Endothelial cell of umbilical vein (primary cell): ENCODE measurements around the gene DHTKD1. TPM values are rescaled to one million over a fixed set of nuclear protein-coding genes. Genes with fewer than 3 reads are reported as not detected.

Experiments
- BruUV-seq: library from RNA; stranded (reverse); fragments of 400-500 nt; replicated peaks from 2 replicates; lab custom pipeline; 2021; lab: Mats Ljungman, UMichigan
- CTCF ChIA-PET: fragments of 300-600, 350-600 bp; sonication (Branson Sonifier 250); formaldehyde crosslinking; loops from one replicate; lab custom pipeline; 2021; ENCODE audit warnings: antibody characterized with exemption, inconsistent platforms; lab: Charles Lee
- POLR2A ChIA-PET: fragments of 300-600, 350-600 bp; sonication (Branson Sonifier 250); formaldehyde crosslinking; loops from one replicate; lab custom pipeline; 2021; ENCODE audit warnings: antibody characterized with exemption, inconsistent platforms; lab: Charles Lee
- DNase-seq: peaks from one replicate; pipeline ENCODE4 v3.0.0-alpha.2; 2011; ENCODE audit warnings: low read depth, low spot score
- FAIRE-seq: peaks from 2 replicates; lab custom pipeline; 2011; peaks lifted over from hg19 to GRCh38; lab: Jason Lieb, UNC
- H2AFZ ChIP-seq: 2 replicates; pipeline ENCODE4 v1.6.0; 2012; ENCODE audit warnings: low read depth, low read length, control low read depth, inconsistent platforms
- H3K27ac ChIP-seq: 2 replicates; pipeline ENCODE4 v1.5.1; 2011; ENCODE audit warnings: low read depth, mild to moderate bottlenecking, control low read depth, low read length, moderate library complexity; ENCODE audit not compliant: insufficient read depth
- H3K27me3 ChIP-seq, 2 experiments: 2 replicates each; pipeline versions ENCODE4 v1.6.0 to v1.6.1; 2011; ENCODE audit warnings: low read length in 2 of 2, mixed read lengths in 1 of 2; ENCODE audit not compliant: control insufficient read depth in 2 of 2, insufficient read depth in 2 of 2
- H3K36me3 ChIP-seq, 2 experiments: 2 replicates in 1 of 2; 3 replicates in 1 of 2; pipeline ENCODE4 v1.5.1; 2011; ENCODE audit warnings: low read length in 2 of 2, mild to moderate bottlenecking in 1 of 2, moderate library complexity in 1 of 2; ENCODE audit not compliant: control insufficient read depth in 2 of 2, insufficient read depth in 2 of 2; ENCODE audit errors: extremely low read depth in 1 of 2
- H3K4me1 ChIP-seq: 3 replicates; pipeline ENCODE4 v1.5.1; 2011; ENCODE audit warnings: mild to moderate bottlenecking, low read length; ENCODE audit not compliant: control insufficient read depth, insufficient read depth; ENCODE audit errors: extremely low read depth
- H3K4me2 ChIP-seq: 2 replicates; pipeline ENCODE4 v1.6.1; 2011; ENCODE audit warnings: low read length, control low read depth, mixed read lengths; ENCODE audit not compliant: insufficient read depth
- H3K4me3 ChIP-seq, 3 experiments: fragments of 200-600 bp in 1 of 3; sonication (generic), shearing (Covaris generic) in 1 of 3; replicated peaks in 1 of 3; 2 replicates each; pipeline ENCODE4 v1.5.1; 2011 to 2016; ENCODE audit warnings: control low read depth in 3 of 3, low read length in 3 of 3, mild to moderate bottlenecking in 2 of 3, inconsistent platforms in 1 of 3, low read depth in 1 of 3, moderate library complexity in 1 of 3; ENCODE audit not compliant: insufficient read depth in 1 of 3
- H3K79me2 ChIP-seq: 2 replicates; pipeline ENCODE4 v1.6.0; 2012; ENCODE audit warnings: low read length, inconsistent platforms; ENCODE audit not compliant: control insufficient read depth, insufficient read depth
- H3K9ac ChIP-seq: replicated peaks from 2 replicates; pipeline ENCODE3; 2011; ENCODE audit warnings: low read length, control low read depth; ENCODE audit not compliant: insufficient read depth; ENCODE audit errors: extremely low read depth
- H3K9me1 ChIP-seq: replicated peaks from 3 replicates; pipeline ENCODE4 v1.6.0; 2011; ENCODE audit warnings: mild to moderate bottlenecking, low read length; ENCODE audit not compliant: control insufficient read depth, insufficient read depth; ENCODE audit errors: extremely low read depth
- H3K9me3 ChIP-seq: replicated peaks from 2 replicates; pipeline ENCODE4 v1.5.1; 2012; ENCODE audit warnings: low read length, inconsistent platforms; ENCODE audit not compliant: control insufficient read depth, insufficient read depth
- H4K20me1 ChIP-seq: replicated peaks from 2 replicates; pipeline ENCODE3; 2011; ENCODE audit warnings: mild to moderate bottlenecking, low read length; ENCODE audit not compliant: control insufficient read depth, insufficient read depth; ENCODE audit errors: extremely low read depth
- CTCF ChIP-seq, 2 donors: IDR thresholded peaks; 1 replicate in 1 of 2; 2 replicates in 1 of 2; pipeline ENCODE4 v1.5.1; 2011; ENCODE audit warnings: low read length in 2 of 2, mild to moderate bottlenecking in 2 of 2, moderate library complexity in 2 of 2, control low read depth in 1 of 2, inconsistent platforms in 1 of 2, low read depth in 1 of 2; ENCODE audit not compliant: insufficient read depth in 1 of 2; ENCODE audit errors: extremely low read depth in 1 of 2
- FOS ChIP-seq: IDR thresholded peaks from 2 replicates; pipeline ENCODE4 v1.6.1; 2011; ENCODE audit warnings: mild to moderate bottlenecking, low read length, moderate library complexity, borderline replicate concordance; ENCODE audit not compliant: insufficient read depth
- GATA2 ChIP-seq: IDR thresholded peaks from 2 replicates; pipeline ENCODE4 v1.7.0; 2011; ENCODE audit warnings: low read depth, mild to moderate bottlenecking, moderate library complexity, mixed read lengths, low read length; ENCODE audit not compliant: insufficient read length, insufficient read depth
- JUN ChIP-seq: IDR thresholded peaks from 2 replicates; pipeline ENCODE4 v1.6.1; 2011; ENCODE audit warnings: borderline replicate concordance, low read depth; ENCODE audit not compliant: insufficient read length, insufficient read depth
- POLR2AphosphoS5 ChIP-seq: IDR thresholded peaks from 2 replicates; pipeline ENCODE4 v1.6.1; 2012; ENCODE audit warnings: low read depth, mild to moderate bottlenecking, control low read depth, low read length, moderate library complexity; ENCODE audit not compliant: insufficient read depth
- dilution Hi-C: fragments of 300-500 bp; cut with MboI; formaldehyde crosslinking; loops from one replicate; pipeline ENCODE4 v1.15.0; 2019; ENCODE audit warnings: low sequenced_read_pairs; ENCODE audit not compliant: extremely low pct_ligation_motif_present
- intact Hi-C: fragments of 100-400 bp; cut with micrococcal nuclease; formaldehyde crosslinking; loops from one replicate; pipeline ENCODE4 v1.10.0; 2022
- polyA plus RNA-seq, 4 experiments: library from polyadenylated mRNA; depleted of rRNA in 3 of 4; stranded (reverse) in 3 of 4; unstranded in 1 of 4; fragments of >200 nt; gene quantifications; 2 replicates each; pipeline versions ENCODE4 v1.2.1 to v1.2.3, GENCODE V29; 2011 to 2012; ENCODE audit warnings: missing spikeins in 1 of 4
- total RNA-seq: library from RNA; stranded (reverse); gene quantifications from 2 replicates; pipeline ENCODE4 v1.2.3, GENCODE V29; 2021

The DHTKD1 gene
- total and polyA plus RNA-seq, 2 donors (not counting 3 experiments of a cell fraction or from before 2014, with no cell fraction given) = 15.3 to 22.9 TPM

DNA sequence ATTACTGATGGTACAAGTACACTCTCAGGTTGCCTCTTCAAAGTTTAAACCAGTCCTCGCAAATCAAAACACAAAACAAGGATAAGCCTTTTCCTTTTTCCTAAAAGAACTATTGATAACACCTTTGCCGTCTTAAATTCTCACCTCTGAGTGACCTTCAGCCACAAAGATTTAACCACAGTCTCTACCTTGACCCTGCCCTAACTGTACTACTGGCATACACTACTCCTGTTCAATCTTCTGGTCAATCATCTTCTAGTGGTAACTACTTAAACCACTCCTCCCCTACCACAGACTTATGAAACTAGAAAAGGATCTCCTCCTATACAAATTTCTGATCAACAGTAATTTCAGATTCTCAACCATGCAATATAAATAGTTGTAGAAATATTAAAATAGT, 41.2 kb upstream of the DHTKD1 start:
- H3K9me3 ChIP-seq = no peaks in the 10 kb centered on the region
- no peaks in the 10 kb centered on the region for H4K20me1 ChIP-seq
- no peak overlapping the region for H3K4me3 ChIP-seq
- H3K4me1 ChIP-seq = no peaks in the 10 kb centered on the region
- CTCF ChIA-PET = no interaction called here
- H3K36me3 ChIP-seq = peaks cover 4 to 10% of the 10 kb centered on the region in 2 experiments
- no peak overlapping the region for H3K27ac ChIP-seq
- no peaks in the 10 kb centered on the region for H3K27me3 ChIP-seq
- H2AFZ ChIP-seq = no peak overlapping the region
- dilution Hi-C loops = no loop called here
- H3K79me2 ChIP-seq = peaks cover 36% of the 10 kb centered on the region
- H3K9me1 ChIP-seq = no peaks in the 10 kb centered on the region
- no peak overlapping the region for H3K9ac ChIP-seq
- DNase-seq = no peak
- intact Hi-C loops = no loop called here
- TF ChIP-seq FOS (no peak), CTCF (IDR thresholded peaks at IDR 0.05; ENCODE audit: extremely low read depth in 1 of 2, insufficient read depth in 1 of 2, low read depth in 1 of 2, low read length in 2 of 2) (no peak), POLR2AphosphoS5 (no peak)
- no TSS peak for BruUV-seq
- no peak overlapping the region for H3K4me2 ChIP-seq
- POLR2A ChIA-PET = interaction anchor here (0.5 kb wide), 1 partner anchor 28 kb away, joined by 4 read pairs; no protein-coding TSS in a partner anchor
- FAIRE-seq = no peak

DNA sequence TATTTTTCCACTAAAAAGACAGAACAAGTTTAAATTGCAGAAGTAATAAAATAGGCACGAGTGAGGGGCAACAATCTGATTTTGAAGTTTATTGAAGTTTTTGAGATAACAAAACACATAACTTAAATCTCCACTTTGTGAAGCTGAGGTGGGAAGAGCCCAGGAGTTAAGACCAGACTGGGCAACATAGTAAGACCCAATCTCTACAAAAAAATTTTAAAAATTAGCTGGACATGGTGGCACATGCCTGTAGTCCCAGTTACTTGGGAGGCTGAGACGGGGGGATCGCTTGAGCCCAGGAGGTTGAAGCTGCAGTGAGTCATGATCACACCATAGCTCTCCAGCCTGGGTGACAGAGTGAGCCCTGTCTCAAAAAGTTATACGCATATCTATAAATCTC, 37.4 kb upstream of the DHTKD1 start:
- no peak for FAIRE-seq
- no peak for TF ChIP-seq POLR2AphosphoS5
- no peak for TF ChIP-seq GATA2
- no peak for TF ChIP-seq CTCF (IDR thresholded peaks at IDR 0.05; ENCODE audit: extremely low read depth in 1 of 2, insufficient read depth in 1 of 2, low read depth in 1 of 2, low read length in 2 of 2)
- TF ChIP-seq JUN = no peak
- TF ChIP-seq FOS = no peak
- POLR2A ChIA-PET = no interaction called here
- Histone ChIP-seq H3K9me3 (no peaks in the 10 kb centered on the region), H3K27me3 (no peaks in the 10 kb centered on the region), H3K9ac (no peak overlapping the region), H2AFZ (no peak overlapping the region), H3K27ac (no peak overlapping the region), H4K20me1 (no peaks in the 10 kb centered on the region), H3K4me1 (no peaks in the 10 kb centered on the region), H3K9me1 (no peaks in the 10 kb centered on the region), H3K4me3 (no peak overlapping the region), H3K4me2 (no peak overlapping the region), H3K79me2 (peaks cover 37% of the 10 kb centered on the region), H3K36me3 (peaks cover 8 to 14% of the 10 kb centered on the region in 2 experiments)
- no peak for DNase-seq
- CTCF ChIA-PET = interaction anchor here (1.6 kb wide), 1 partner anchor 10 kb away, joined by 3 read pairs; no protein-coding TSS in a partner anchor
- intact Hi-C loops (no loop called here), dilution Hi-C loops (no loop called here)
- BruUV-seq = no TSS peak
